GM19239 (cell line): ENCODE results near the gene PTTG1IP.

Experiments
- DNase-seq: peaks from one replicate; pipeline ENCODE4 v3.0.0; 2011; ENCODE audit warnings: low spot score; ENCODE audit not compliant: insufficient read length
- FAIRE-seq: peaks from 2 replicates; lab custom pipeline; 2011; peaks lifted over from hg19 to GRCh38; lab: Jason Lieb, UNC

PTTG1IP gene

DNA sequence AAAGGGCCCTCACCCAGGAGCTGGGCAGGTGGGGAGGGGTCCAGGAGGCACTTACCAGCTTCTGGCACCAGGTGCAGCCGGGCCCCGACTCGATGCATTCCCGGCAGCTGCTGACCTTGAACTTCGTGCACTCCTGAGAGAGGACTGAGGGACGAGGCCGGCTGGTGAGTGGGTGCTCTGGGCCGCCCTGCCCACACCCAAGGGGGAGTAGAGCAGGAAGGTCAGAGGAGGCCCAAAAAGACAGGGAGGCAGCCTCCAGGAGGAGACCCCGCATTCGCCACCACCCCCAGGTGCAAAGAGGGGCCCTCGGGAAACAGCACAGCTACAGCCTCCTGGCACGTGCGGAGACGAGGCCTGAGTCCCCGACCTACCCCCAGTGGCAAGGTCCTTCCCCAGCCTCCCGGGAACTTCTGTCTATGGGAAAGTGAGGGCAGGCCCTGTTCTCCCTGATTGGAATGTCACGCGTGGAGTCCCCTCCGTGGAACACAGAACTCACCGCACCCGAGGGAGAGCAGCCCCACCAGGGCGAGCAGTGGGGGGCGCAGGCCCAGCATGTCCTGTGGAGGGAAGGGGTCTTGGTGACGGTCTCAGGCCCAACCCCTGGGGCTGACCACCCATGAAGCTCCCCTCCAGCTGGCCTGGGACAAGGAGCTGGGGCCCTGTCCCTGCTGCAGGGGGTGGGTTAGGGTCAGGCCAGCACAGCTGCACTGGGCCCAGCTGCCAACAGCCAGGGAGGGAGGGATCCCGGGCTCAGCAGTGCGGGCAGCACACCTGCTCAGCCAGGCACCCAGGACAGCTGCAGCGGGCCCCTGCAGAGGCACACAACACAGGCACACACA lies 37.0 kb upstream of the PTTG1IP start:
- no peak for DNase-seq
- no peak for FAIRE-seq

DNA sequence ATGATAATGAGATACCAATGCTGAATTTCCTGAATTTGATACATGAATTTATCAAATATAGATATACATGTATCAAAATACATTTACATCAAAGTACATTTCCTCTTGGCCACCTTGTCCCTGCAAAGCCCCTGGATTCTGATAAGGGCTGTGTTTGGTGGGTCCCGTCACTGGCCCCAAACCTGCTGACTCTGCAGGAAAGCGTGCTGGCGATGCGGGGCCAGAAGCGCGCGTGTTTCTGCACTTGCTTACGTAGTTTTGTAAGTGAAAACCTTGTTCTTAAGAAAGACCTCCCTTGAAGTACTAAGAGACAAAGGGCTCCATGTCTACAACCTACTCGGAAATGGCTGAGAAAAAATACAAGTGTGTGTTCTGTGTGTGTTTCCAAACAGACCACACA lies 36.2 kb upstream of the PTTG1IP start:
- no peak for FAIRE-seq

DNA sequence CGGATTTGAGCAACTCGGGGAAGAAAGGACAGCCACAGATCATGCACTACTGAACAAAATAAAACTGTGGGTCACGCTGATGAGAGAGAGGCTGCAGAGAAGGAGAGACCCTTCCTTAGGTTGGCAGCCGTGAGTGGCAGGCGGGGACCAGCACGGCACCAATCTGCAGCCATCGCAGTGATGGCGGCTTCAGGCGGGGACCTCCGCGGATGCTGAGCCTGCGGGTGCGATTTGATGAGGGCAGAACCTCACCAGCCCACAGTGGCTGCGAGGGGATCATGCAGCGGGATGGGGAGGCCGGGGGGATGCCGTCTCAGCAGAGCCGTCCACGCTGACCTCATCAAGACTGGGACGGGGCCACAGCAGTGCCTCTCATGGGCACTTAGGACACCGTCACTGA lies 35.4 kb upstream of the PTTG1IP start:
- no peak for DNase-seq
- FAIRE-seq, result no peak

More for the DNA sequence above, 36.2 kb upstream of the PTTG1IP start:
- DNase-seq, result no peak

DNA sequence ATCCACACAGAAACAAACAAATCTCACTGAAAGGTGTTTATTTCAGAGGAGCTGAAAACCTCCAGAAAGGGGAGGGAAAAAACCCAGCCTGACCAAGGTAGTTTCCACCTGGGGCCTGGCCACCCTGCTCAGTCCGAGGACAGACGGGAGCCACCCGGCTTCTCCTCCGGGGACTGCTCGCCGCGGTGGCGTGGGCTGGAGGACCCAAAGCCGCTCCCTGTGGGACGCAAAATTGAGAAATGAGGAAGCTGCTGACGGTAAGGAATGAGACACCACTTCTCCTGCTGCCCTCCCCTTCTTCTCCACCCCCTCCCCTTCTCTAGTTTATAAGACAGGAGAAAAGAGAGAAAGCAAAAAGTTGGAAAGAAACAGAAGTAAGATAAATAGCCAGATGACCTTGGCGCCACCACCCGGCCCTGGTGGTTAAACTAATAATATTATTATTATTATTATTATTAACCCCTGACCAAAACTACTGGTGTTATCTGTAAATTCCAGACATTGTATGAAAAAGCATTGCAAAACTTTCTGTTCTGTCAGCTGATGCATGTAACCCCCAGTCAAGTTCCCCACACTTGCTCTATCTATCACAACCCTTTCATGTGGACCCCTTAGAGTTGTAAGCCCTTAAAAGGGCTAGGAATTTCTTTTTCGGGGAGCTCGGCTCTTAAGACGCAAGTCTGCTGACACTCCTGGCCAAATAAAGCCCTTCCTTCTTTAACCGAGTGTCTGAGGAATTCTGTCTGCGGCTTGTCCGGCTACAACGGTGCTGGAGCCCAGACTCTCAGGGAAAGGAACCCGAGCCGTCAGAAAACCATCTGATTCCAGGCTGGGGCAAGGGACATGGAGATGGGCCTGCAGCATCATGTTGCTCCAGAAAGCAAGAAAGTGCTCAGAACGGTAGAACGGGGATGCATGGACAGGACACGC lies 34.7 kb upstream of the PTTG1IP start:
- DNase-seq (no peak), FAIRE-seq (no peak)

DNA sequence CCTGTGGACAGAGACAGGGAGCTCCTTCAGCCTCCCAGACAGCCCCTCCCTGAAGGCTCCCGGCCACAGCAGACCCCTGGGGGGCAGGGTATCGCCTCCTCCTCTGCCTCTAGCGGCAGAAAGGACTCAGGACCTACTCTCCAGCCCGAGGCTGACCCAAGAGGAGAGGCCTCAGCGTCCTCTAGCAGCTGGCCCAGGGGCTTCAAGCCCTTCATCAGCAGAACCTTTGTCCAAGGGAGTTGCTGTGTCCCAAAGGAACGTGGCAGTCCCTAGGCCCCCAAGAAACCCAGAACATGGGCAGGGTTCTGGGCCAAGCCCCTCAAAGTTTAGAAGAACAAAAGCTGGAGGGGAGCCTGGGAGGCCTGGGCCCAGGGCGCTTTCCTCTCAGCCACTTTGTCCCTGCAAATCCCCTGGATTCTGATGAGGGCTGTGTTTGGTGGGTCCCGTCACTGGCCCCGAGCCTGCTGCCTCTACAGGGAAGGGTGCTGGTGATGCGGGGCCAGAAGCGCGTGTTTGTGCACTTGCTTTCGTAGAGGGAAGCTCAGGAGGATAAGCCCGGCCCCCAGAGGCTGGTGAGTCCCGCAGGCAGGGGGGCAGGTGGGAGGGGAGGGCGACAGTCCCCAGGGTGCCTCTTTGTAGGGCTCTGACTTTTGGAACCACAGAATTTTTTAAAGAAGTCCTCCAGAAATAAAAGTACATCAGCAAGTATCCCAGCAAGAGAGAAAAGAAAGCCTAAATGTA lies 33.9 kb upstream of the PTTG1IP start:
- DNase-seq, result no peak
- FAIRE-seq, result no peak

DNA sequence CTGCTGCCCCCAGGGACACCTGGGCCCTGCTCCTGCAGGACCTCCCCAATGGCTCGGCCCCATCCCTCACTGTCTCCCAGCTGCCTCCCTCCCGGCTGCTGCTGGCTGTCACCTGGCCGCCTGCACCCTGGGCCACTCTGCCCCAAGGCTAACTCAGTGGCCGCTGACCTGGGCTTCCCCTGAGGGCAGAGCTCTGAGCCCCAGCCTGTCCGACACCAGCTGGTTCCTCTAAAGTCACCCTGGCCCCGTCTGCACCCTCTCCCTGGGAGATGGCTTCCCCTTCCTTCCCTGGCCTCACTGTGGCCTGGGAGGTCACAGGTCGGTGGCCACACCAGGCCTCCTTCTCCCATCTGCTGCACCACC lies 32.2 kb upstream of the PTTG1IP start:
- DNase-seq, result no peak
- FAIRE-seq, result no peak

DNA sequence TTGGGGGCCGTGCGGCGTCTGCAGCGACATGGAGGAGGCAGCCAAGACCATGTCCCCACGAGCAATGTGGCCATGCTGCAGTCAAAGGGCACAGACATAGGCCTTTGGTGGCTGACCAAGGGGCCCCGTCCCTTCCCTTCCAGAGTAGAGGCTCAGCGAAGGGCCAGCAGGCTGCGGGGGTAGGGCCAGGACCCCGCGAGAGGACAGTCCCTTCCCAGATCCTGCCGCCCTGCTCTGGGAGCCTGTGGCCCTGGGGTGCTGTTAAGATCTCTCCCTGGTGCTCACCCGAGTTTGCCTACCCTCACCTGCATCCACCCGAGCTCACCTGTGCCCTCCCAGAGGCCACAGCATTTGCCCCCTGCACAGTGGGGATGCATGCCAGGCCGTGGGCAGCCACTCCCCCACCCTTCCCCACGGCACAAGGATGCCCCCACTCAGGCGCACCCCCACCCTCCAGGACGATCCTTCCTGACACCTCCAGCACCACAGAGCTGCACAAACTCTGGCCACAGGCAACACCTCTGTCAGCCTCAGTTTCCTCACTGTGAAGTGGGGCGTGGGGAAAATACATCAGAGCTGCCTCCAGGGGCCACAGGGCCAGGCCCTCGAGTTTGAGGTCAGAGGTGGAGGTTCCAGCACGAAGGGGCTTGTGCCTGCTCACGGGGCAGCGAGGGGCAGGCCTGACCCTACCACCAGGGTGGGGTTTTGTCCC lies 31.7 kb upstream of the PTTG1IP start:
- no peak for DNase-seq
- FAIRE-seq, result no peak

DNA sequence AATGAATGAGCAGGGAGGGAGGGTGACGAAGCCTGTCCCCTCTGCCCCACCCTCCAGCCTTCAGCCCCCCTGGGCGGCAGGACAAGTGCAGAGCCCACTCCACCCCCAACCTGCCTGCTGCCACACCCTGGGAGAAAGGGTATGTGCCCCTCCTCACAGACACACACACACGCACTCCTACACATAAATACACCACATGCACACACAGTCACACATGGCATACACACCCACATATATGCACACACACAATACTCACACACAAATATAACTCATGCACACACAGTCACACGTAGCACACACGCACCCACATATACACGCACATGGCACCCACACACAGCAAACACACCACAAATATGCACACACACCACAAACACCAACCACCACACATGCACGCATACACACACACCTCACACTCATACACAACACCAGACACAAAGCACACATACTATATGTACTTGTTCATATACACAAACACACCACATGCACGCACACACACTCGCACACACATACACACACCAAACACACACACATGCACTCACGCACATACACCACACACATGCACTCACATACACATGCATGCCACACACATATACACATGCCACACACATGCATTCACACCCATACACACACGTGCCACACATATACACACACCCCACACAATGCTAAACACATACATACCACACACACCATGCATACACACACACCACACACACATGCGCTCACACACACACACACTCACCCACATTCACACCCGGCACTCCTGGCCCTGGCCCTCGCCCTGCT lies 30.8 kb upstream of the PTTG1IP start:
- no peak for FAIRE-seq
- no peak for DNase-seq

DNA sequence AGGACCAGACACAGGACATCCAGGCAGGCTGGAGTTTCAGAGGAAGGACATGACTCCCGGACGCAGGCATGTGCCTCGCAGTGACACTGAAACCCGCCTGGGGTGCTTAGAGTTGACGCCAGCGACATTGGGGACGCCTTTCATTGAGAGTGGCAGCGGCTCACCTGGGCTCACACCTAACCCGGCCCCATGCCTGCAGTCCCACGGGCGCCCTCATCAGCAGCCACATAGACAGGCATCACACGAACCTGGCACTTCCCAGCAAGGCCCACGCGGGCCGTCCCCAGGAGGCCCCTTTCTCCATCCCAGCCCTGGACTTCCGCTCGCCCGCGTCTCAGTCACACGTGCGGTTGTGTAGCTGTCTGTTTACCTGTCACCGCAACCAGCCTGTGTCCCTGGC lies 30.2 kb upstream of the PTTG1IP start:
- no peak for DNase-seq
- no peak for FAIRE-seq

DNA sequence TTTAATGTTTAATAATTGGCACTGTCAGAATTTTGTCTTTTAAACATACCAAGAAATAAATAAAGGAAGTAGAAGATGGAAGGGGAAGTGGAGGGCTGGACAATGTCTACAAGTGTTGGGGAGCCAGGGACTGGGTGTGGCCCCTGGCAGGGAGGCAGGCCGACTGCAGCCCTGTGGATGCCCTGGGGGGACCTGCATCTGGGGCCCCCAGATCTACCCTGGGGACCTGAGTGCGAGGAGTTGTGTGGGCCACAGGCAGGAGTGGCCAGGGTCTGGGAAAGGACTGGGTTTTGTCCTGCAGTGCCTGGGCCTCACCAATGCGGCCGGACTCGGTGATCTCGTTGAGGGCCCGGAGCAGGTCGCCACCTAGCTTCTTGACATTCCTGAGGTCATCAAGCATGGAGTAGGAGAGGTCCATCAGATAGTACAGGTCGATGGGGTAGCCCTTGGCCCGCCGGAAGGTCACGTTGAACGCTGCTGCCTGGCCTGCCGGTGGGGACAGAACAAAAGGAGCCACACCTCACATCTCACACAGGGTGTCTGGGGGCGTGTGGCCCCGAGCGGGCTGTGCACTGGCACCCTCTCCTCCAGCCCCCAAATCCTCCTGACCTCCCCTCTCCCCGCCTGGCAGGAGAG lies 29.7 kb upstream of the PTTG1IP start:
- DNase-seq, result no peak

DNA sequence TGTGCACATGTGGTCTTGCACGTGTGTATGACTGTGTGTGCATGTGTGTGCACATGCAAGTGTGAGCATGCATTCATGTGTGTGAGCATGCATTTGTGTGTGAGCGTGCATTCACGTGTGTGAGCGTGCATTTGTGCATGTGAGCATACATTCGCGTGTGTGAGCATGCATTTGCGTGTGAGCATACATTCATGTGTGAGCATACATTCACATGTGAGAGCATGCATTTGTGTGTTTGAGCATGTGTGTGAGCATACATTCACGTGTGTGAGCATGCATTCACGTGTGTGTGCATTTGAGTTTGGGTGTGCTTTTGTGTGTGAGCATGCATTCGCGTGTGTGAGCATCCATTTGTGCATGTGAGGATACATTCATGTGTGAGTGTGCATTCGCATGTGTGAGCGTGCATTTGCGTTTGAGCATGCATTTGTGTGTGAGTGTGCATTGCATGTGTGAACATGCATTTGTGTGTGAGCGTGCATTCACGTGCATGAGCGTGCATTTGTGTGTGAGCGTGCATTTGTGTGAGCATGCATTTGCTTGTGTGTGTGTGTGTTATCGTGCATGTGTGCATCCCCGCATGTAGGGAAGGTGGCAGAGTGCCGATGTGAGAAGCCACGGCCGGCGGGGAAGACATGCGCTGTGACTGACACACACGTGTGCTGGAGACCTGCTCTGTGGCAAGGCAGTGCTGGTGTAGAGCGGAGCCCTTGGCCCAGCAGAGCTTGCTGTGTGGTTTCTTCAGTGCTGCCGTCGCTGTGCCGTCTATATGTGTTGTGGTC lies 29.0 kb upstream of the PTTG1IP start:
- DNase-seq (no peak), FAIRE-seq (no peak)

More for the DNA sequence above, 29.7 kb upstream of the PTTG1IP start:
- no peak for FAIRE-seq

DNA sequence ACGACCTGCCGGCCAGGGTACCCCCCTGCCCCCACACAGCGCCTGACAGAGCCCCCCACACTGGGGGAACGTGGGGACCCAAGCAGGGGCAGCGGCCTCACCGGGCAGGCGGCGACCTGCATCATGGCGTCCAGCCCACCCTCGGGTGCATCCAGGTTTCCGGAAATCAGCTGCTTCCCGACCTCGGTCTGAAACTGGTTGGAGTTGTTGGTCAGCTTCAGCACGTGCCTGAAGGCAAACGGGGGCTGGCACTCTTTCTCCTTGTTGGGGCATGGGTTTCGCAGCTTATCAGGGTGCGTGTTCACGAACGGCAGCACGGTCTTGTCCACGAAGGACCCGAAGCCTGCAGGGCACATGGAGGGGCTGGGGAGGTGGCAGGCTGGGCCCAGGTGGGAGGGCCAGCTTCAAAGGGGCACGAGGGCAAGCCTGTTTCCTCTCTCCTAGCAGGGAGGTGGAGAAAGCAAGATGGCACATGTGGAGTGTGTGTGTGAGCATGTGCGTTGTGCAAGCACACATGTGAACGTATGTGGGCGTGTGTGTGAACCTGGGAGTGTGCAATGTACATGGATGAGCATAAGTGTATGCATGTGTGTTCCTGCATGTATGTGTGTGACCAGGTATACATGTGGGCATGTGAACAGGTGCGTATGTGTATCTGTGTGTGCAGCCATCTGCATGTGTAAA lies 28.0 kb upstream of the PTTG1IP start:
- DNase-seq (no peak), FAIRE-seq (no peak)

DNA sequence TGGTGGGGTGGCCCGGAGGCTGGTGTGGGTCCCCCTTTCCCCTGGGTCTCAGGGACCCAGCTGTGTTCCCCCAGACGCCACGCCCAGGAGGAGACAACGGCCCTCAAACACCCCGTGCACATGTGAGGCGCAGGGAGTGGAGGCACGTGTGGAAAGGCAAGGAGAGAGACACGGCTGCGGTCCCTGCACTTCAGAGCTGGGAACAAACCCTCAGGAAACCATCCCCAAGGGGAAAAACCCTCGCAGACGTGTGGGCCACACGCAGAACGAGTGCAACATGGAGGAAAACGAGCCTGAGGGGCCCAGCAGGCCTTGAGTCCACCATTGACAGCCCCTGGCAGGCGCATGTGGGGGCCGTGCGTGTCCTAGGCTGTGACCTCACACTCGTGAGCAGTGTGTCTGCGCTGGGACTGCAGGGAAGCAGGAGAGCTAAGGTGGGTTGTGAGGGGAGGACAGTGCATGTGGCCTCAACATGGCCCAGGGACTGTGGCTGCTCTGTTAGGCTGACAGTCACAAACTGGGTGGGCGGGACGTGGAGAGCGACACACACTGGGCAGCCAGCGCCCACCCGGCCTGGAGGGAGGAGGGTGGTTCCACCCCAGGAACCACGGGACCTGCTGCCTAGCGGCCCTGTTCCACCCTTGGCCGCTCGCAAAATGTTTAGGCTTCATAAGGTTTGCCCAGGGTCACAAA lies 27.2 kb upstream of the PTTG1IP start:
- FAIRE-seq (no peak), DNase-seq (no peak)

DNA sequence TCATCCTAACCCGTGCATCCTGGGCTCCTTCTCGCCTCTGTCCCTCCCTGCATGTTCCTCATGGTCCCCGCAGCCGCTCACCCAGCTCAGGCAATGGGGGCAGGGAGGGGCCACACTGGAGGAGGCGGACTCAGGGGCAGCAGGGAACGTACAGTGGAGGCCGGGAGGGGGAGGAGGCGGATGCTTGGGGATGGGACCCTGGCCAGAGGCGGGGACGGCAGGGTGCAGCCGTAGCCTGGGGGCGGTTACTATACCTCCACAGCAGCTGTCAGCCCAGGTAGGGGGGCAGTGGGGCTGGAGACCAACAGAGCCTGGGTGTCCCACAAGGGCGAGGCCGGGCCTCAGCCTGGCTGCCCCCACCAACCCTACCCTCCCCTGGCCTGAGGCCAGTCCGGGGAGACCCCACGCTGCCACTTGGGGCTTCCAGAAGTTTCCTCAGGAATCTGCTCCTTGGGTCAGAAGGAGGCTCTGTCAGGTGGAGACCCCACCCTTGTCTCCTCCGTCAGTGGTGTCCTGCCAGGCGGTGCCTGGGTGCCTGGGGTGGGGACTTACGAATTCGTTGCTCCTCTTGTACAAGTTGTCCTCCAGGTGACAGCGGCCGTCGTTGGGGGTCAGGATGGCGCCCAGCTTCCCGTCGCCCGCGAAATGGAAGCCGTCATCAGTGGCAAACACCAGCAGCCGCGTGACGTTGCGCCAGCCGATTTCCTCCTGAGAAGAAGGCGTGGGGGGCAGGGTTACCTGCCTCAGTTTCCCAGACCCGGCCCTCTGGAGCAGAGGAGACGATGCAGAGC lies 26.5 kb upstream of the PTTG1IP start:
- no peak for DNase-seq
- no peak for FAIRE-seq

DNA sequence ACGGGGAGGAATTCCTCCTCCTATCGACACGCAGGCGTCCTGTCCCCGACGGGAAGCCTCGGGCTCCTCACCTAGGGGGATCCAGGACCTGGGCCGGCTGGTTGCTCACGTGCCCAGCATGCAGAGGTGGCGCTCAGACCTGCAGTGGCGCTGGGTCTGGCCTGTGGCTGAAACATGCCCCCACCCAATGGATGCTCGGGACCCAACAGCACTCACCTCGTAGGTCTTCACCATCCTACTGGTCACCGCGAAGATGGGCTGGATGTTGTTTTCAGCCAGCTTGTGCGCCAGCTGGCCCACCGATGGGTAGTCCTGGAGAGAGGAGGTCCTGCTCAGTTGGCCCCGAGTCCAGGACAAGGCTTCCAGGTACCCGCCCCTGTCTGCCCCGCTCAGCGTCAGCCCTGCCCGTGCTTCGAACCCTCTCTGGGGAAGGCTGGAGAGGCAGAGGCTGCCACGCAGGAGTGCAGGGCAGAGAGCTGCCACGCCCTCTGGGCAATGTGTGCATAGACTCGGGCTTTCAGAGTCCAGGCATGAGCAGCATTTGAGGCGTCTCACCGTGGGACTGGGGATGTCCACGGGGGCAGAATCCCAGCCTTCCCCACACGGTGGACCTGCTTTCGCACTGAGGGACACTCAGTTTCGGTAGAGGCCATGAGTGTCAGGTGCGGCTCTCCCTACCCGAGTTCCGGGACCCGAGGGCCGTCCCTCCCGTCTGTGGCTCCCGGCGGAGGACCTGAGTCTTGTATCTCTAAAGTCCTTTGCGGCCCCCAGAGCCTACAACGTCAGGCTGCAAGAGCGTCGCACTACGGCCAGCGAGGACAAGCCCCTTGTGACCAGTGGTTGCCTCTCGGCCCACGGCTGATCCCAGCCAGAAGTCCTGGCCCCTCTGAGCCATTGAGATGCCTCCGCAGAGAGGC lies 25.6 kb upstream of the PTTG1IP start:
- FAIRE-seq, result no peak
- no peak for DNase-seq
